GM23338 (cell line): Measurements from ENCODE around the gene NNAT. TPM values are rescaled to one million over a fixed set of nuclear protein-coding genes. Genes with fewer than 3 reads are reported as not detected.

Source experiments
- ATAC-seq: fragments of 200-7000 bp; cut with Tn5 transposase; 3 replicates; pipeline ENCODE4 v1.9.1; 2020
- DNase-seq: peaks from one replicate; pipeline ENCODE4 v3.0.0-alpha.2; 2015; ENCODE audit warnings: low spot score
- H2AFZ ChIP-seq: fragments of 200-600 bp; sonication (generic); 2 replicates; pipeline ENCODE4 v1.8.0; 2016; ENCODE audit warnings: antibody characterized with exemption, mild to moderate bottlenecking, moderate library complexity
- H3F3A ChIP-seq: fragments of 200-600 bp; sonication (generic); replicated peaks from 2 replicates; pipeline ENCODE4 v1.8.0; 2017; ENCODE audit warnings: antibody characterized with exemption, mixed run types, low read depth
- H3K27ac ChIP-seq: fragments of 200-600 bp; sonication (generic); 2 replicates; pipeline ENCODE4 v1.6.1; 2016; ENCODE audit warnings: low read depth
- H3K27me3 ChIP-seq: fragments of 200-600 bp; sonication (generic); 2 replicates; pipeline ENCODE4 v1.8.0; 2016; ENCODE audit warnings: mild to moderate bottlenecking, mixed run types, moderate library complexity; ENCODE audit not compliant: insufficient read depth
- H3K36me3 ChIP-seq: fragments of 200-600 bp; sonication (generic); 2 replicates; pipeline ENCODE4 v1.8.0; 2016; ENCODE audit warnings: mild to moderate bottlenecking; ENCODE audit not compliant: insufficient read depth
- H3K4me1 ChIP-seq: fragments of 200-600 bp; sonication (generic); 2 replicates; pipeline ENCODE4 v1.8.0; 2016; ENCODE audit warnings: mild to moderate bottlenecking, moderate library complexity; ENCODE audit not compliant: insufficient read depth
- H3K4me2 ChIP-seq: fragments of 200-600 bp; sonication (generic); 2 replicates; pipeline ENCODE4 v1.7.1; 2017; ENCODE audit warnings: mixed run types
- H3K4me3 ChIP-seq: fragments of 200-600 bp; sonication (generic); 2 replicates; pipeline ENCODE4 v1.6.1; 2016; ENCODE audit warnings: mixed run types
- H3K79me2 ChIP-seq: fragments of 200-600 bp; sonication (generic); replicated peaks from 2 replicates; pipeline ENCODE4 v1.8.0; 2017; ENCODE audit warnings: mild to moderate bottlenecking; ENCODE audit not compliant: insufficient read depth
- H3K9me2 ChIP-seq: fragments of 200-600 bp; sonication (generic); 2 replicates; pipeline ENCODE4 v1.8.0; 2017; ENCODE audit not compliant: insufficient read depth
- H4K20me1 ChIP-seq: fragments of 200-600 bp; sonication (generic); replicated peaks from 2 replicates; pipeline ENCODE4 v1.8.0; 2017; ENCODE audit warnings: mild to moderate bottlenecking; ENCODE audit not compliant: insufficient read depth
- H3K27ac Mint-ChIP-seq: 2 replicates; pipeline ENCODE4 v1.8.0; 2020; ENCODE audit warnings: inconsistent platforms, mild to moderate bottlenecking, moderate library complexity, mixed read lengths
- H3K27me3 Mint-ChIP-seq: 3 replicates; pipeline ENCODE4 v1.8.0; 2022; ENCODE audit warnings: low read depth, mild to moderate bottlenecking, moderate library complexity, mixed read lengths, inconsistent platforms; ENCODE audit not compliant: insufficient read depth, poor library complexity
- H3K36me3 Mint-ChIP-seq: 3 replicates; pipeline ENCODE4 v1.8.0; 2021; ENCODE audit warnings: low read depth, mild to moderate bottlenecking, inconsistent platforms, moderate library complexity, mixed read lengths
- H3K4me1 Mint-ChIP-seq: 3 replicates; pipeline ENCODE4 v1.8.0; 2020; ENCODE audit warnings: mild to moderate bottlenecking, inconsistent platforms, mixed read lengths
- H3K4me3 Mint-ChIP-seq: 3 replicates; pipeline ENCODE4 v1.8.0; 2021; ENCODE audit warnings: moderate library complexity, mild to moderate bottlenecking, inconsistent platforms, mixed read lengths
- H3K9me3 Mint-ChIP-seq: 3 replicates; pipeline ENCODE4 v1.8.0; 2020; ENCODE audit warnings: moderate library complexity, mild to moderate bottlenecking, inconsistent platforms, mixed read lengths
- CREB1 ChIP-seq: fragments of 250-450 bp; sonication (Bioruptor Pico); IDR thresholded peaks from 2 replicates; pipeline ENCODE4 v1.5.0; 2020; ENCODE audit warnings: low read depth, mild to moderate bottlenecking, moderate library complexity
- ETS1 ChIP-seq: IDR thresholded peaks from 2 replicates; pipeline ENCODE4 v1.6.1; 2016; ENCODE audit warnings: antibody characterized with exemption
- EZH2 ChIP-seq: fragments of 200-600 bp; sonication (generic); IDR thresholded peaks from one replicate; pipeline ENCODE4 v1.8.0; 2017; ENCODE audit warnings: antibody characterized with exemption, mild to moderate bottlenecking, low read depth; ENCODE audit not compliant: unreplicated experiment
- EZH2phosphoT487 ChIP-seq: fragments of 200-600 bp; sonication (generic); IDR thresholded peaks from one replicate; pipeline ENCODE4 v1.8.1; 2018; ENCODE audit warnings: antibody characterized with exemption; ENCODE audit not compliant: unreplicated experiment
- JUNB ChIP-seq: IDR thresholded peaks from one replicate; pipeline ENCODE4 v1.6.1; 2016; ENCODE audit warnings: antibody characterized with exemption; ENCODE audit not compliant: unreplicated experiment
- POLR2AphosphoS5 ChIP-seq: IDR thresholded peaks from 2 replicates; pipeline ENCODE4 v1.6.1; 2016; ENCODE audit warnings: antibody characterized with exemption, low read depth
- STAT1 ChIP-seq: IDR thresholded peaks from one replicate; pipeline ENCODE4 v1.6.1; 2016; ENCODE audit warnings: antibody characterized with exemption; ENCODE audit not compliant: unreplicated experiment
- ZNF114 ChIP-seq: fragments of 250-450 bp; sonication (Bioruptor Pico); IDR thresholded peaks from 2 replicates; pipeline ENCODE4 v1.5.0; 2020; ENCODE audit warnings: mild to moderate bottlenecking, moderate library complexity
- ZNF331 ChIP-seq: fragments of 250-450 bp; sonication (Bioruptor Pico); IDR thresholded peaks from 2 replicates; pipeline ENCODE4 v1.5.0; 2020; ENCODE audit warnings: low read depth, mild to moderate bottlenecking, moderate library complexity
- polyA plus RNA-seq: library from polyadenylated mRNA; unstranded; fragments of >200 nt; fragmentation: Nextera tagmentation; extraction: Ambion mirVana; gene quantifications from 2 replicates; pipeline ENCODE4 v1.2.1, GENCODE V29; 2016
- total RNA-seq: library from RNA; depleted of rRNA; stranded (reverse); fragments of >200 nt; shearing (Covaris generic); gene quantifications from 2 replicates; pipeline ENCODE4 v1.2.3, GENCODE V29; 2014
- TF ChIP-seq, protein P1 (sequence below): IDR thresholded peaks from one replicate; pipeline ENCODE4 v1.6.1; 2018; ENCODE audit warnings: antibody characterized with exemption; ENCODE audit not compliant: unreplicated experiment
- TF ChIP-seq, protein P2 (sequence below), 2 experiments: fragments of 200-600 bp in 1 of 2; sonication (generic) in 1 of 2; conservative IDR thresholded peaks; 2 replicates each; pipeline versions ENCODE4 v1.5.1 to v1.6.1; 2016 to 2017; ENCODE audit warnings: antibody characterized with exemption in 2 of 2, low read depth in 2 of 2, mild to moderate bottlenecking in 2 of 2, moderate library complexity in 1 of 2

Gene NNAT
- total and polyA plus RNA-seq, 2 experiments from 2014 or later: 4.3 to 4.9 TPM

- TF ChIP-seq, protein P1, sequence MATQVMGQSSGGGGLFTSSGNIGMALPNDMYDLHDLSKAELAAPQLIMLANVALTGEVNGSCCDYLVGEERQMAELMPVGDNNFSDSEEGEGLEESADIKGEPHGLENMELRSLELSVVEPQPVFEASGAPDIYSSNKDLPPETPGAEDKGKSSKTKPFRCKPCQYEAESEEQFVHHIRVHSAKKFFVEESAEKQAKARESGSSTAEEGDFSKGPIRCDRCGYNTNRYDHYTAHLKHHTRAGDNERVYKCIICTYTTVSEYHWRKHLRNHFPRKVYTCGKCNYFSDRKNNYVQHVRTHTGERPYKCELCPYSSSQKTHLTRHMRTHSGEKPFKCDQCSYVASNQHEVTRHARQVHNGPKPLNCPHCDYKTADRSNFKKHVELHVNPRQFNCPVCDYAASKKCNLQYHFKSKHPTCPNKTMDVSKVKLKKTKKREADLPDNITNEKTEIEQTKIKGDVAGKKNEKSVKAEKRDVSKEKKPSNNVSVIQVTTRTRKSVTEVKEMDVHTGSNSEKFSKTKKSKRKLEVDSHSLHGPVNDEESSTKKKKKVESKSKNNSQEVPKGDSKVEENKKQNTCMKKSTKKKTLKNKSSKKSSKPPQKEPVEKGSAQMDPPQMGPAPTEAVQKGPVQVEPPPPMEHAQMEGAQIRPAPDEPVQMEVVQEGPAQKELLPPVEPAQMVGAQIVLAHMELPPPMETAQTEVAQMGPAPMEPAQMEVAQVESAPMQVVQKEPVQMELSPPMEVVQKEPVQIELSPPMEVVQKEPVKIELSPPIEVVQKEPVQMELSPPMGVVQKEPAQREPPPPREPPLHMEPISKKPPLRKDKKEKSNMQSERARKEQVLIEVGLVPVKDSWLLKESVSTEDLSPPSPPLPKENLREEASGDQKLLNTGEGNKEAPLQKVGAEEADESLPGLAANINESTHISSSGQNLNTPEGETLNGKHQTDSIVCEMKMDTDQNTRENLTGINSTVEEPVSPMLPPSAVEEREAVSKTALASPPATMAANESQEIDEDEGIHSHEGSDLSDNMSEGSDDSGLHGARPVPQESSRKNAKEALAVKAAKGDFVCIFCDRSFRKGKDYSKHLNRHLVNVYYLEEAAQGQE: no peak
- TF ChIP-seq EZH2 (no peak), ETS1 (no peak), STAT1 (no peak), EZH2phosphoT487 (no peak), CREB1 (CRISPR knock-in tag) (no peak), JUNB (no peak), ZNF114 (CRISPR knock-in tag) (no peak)
Observed at GRCh38 chr20:37567671-37568588, 46.9 kb downstream of the NNAT start (continued).

- Mint-ChIP-seq H3K27me3 (peaks cover 6% of the 10 kb centered on the region), H3K4me1 (peaks cover 36% of the 10 kb centered on the region)
- no peak for ATAC-seq
Observed at GRCh38 chr20:37570419-37570818, 49.4 kb downstream of the NNAT start.

More at GRCh38 chr20:37570419-37570818, 49.4 kb downstream of the NNAT start:
- Histone ChIP-seq H3F3A (no peaks in the 10 kb centered on the region), H3K79me2 (no peaks in the 10 kb centered on the region), H3K9me2 (no peaks in the 10 kb centered on the region), H4K20me1 (no peaks in the 10 kb centered on the region), H3K4me1 (peaks cover 29% of the 10 kb centered on the region), H2AFZ (no peak overlapping the region), H3K27me3 (no peaks in the 10 kb centered on the region), H3K27ac (no peak overlapping the region), H3K4me2 (no peak overlapping the region), H3K36me3 (no peaks in the 10 kb centered on the region; the same call in 1 of the 2 replicates), H3K4me3 (no peak overlapping the region)
- Mint-ChIP-seq H3K36me3 (no peaks in the 10 kb centered on the region), H3K4me3 (no peak overlapping the region), H3K27ac (no peak overlapping the region), H3K9me3 (no peaks in the 10 kb centered on the region)
- TF ChIP-seq EZH2 (no peak), JUNB (no peak), ZNF114 (CRISPR knock-in tag) (no peak), ZNF331 (CRISPR knock-in tag) (no peak), STAT1 (no peak), POLR2AphosphoS5 (no peak), CREB1 (CRISPR knock-in tag) (no peak)
- TF ChIP-seq, protein P2, sequence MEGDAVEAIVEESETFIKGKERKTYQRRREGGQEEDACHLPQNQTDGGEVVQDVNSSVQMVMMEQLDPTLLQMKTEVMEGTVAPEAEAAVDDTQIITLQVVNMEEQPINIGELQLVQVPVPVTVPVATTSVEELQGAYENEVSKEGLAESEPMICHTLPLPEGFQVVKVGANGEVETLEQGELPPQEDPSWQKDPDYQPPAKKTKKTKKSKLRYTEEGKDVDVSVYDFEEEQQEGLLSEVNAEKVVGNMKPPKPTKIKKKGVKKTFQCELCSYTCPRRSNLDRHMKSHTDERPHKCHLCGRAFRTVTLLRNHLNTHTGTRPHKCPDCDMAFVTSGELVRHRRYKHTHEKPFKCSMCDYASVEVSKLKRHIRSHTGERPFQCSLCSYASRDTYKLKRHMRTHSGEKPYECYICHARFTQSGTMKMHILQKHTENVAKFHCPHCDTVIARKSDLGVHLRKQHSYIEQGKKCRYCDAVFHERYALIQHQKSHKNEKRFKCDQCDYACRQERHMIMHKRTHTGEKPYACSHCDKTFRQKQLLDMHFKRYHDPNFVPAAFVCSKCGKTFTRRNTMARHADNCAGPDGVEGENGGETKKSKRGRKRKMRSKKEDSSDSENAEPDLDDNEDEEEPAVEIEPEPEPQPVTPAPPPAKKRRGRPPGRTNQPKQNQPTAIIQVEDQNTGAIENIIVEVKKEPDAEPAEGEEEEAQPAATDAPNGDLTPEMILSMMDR (conservative IDR thresholded peaks at IDR 0.05; ENCODE audit: low read depth in 2 of 2): no peak
- DNase-seq: no peak
